Activated B cell treated with CpG ODN at 0.5 μM for 24 hours (primary cell): ENCODE data around the gene TAF6. TPM values are rescaled to one million over a fixed set of nuclear protein-coding genes. Genes with fewer than 3 reads are reported as not detected.
"Not testable (repeated sequence)": the region's sequence is repeated elsewhere in the genome, so short reads cannot be mapped to it uniquely, and the experiment has no call there.

Experiments used
- ATAC-seq: fragments of 200-7000 bp; cut with Tn5 transposase; one replicate; pipeline ENCODE4 v1.10.0; 2021; ENCODE audit warnings: low read depth, mild to moderate bottlenecking, moderate library complexity
- CTCF ChIA-PET: fragments of 350-600 bp; sonication (Branson Sonifier 250); formaldehyde crosslinking; loops from one replicate; lab custom pipeline; 2021; ENCODE audit warnings: antibody characterized with exemption; lab: Charles Lee
- POLR2A ChIA-PET: fragments of 350-600 bp; sonication (Branson Sonifier 250); formaldehyde crosslinking; loops from one replicate; lab custom pipeline; 2021; ENCODE audit warnings: antibody characterized with exemption; lab: Charles Lee
- DNase-seq: peaks from one replicate; pipeline ENCODE4 v3.0.0; 2022
- H3K27ac Mint-ChIP-seq: one replicate; pipeline ENCODE4 v1.8.0; 2020; ENCODE audit warnings: mixed read lengths
- H3K27me3 Mint-ChIP-seq: one replicate; pipeline ENCODE4 v1.8.0; 2021; ENCODE audit warnings: mixed read lengths
- H3K36me3 Mint-ChIP-seq: one replicate; pipeline ENCODE4 v1.8.0; 2021; ENCODE audit warnings: low read depth, mixed read lengths
- H3K4me1 Mint-ChIP-seq: one replicate; pipeline ENCODE4 v1.8.0; 2021; ENCODE audit warnings: mixed read lengths
- H3K4me3 Mint-ChIP-seq: one replicate; pipeline ENCODE4 v1.8.0; 2020; ENCODE audit warnings: mild to moderate bottlenecking, mixed read lengths
- H3K9me3 Mint-ChIP-seq: one replicate; pipeline ENCODE4 v1.8.0; 2020; ENCODE audit warnings: mixed read lengths
- CTCF ChIP-seq: fragments of 200-600 bp; IDR thresholded peaks from one replicate; pipeline ENCODE4 v1.8.0; 2022; ENCODE audit warnings: antibody characterized with exemption, mild to moderate bottlenecking
- intact Hi-C: fragments of 100-400 bp; cut with micrococcal nuclease; formaldehyde crosslinking; loops from one replicate; pipeline ENCODE4 v1.15.1; 2024
- total RNA-seq: library from RNA; stranded (reverse); gene quantifications from 2 replicates; pipeline ENCODE4 v1.2.3, GENCODE V29; 2022

The TAF6 gene
- total RNA-seq, 1 donor from 2014 or later, result 54.9 TPM

GRCh38 chr7:100132126-100132525, 13.0 kb upstream of the TAF6 start:
- no peaks in the 10 kb centered on the region for H3K27me3 Mint-ChIP-seq
- H3K36me3 Mint-ChIP-seq, result no peaks in the 10 kb centered on the region
- peaks cover 16% of the 10 kb centered on the region for H3K4me1 Mint-ChIP-seq
- no peak for ATAC-seq
- no peak overlapping the region for H3K27ac Mint-ChIP-seq
- TF ChIP-seq CTCF, result no peak
- no peak for DNase-seq
- H3K4me3 Mint-ChIP-seq, result no peak overlapping the region
- H3K9me3 Mint-ChIP-seq, result no peaks in the 10 kb centered on the region
- CTCF ChIA-PET, result interaction anchor here (0.7 to 4.6 kb wide), 22 partner anchors 11 to 318 kb away, joined by 3 to 45 read pairs (median 6); partner anchors contain the start of genes AP4M1, GPC2, LAMTOR4 and MCM7
- intact Hi-C loops, result loop anchor here (1.0 kb wide), 5 partner anchors 58 to 318 kb away; no protein-coding TSS in a partner anchor
- POLR2A ChIA-PET, result interaction anchor here (0.6 to 1.8 kb wide), 9 partner anchors 17 to 318 kb away, joined by 3 to 10 read pairs (median 5); partner anchors contain the start of genes LAMTOR4 and PVRIG

- CTCF ChIA-PET, result interaction anchor here (0.6 to 4.6 kb wide), 19 partner anchors 11 to 292 kb away, joined by 3 to 45 read pairs (median 3); partner anchors contain the start of gene LAMTOR4
- no peak overlapping the region for H3K27ac Mint-ChIP-seq
Observed at GRCh38 chr7:100130608-100131453, 11.7 kb upstream of the TAF6 start.

GRCh38 chr7:100130220-100130607, 11.1 kb upstream of the TAF6 start:
- DNase-seq, H3K9me3 Mint-ChIP-seq, ATAC-seq, H3K27me3 Mint-ChIP-seq, intact Hi-C loops, H3K36me3 Mint-ChIP-seq, H3K4me3 Mint-ChIP-seq, H3K27ac Mint-ChIP-seq: not testable (repeated sequence)
- H3K4me1 Mint-ChIP-seq, result peaks cover 33% of the 10 kb centered on the region
- POLR2A ChIA-PET, result interaction anchor here (0.7 to 3.7 kb wide), 3 partner anchors 29 to 299 kb away, joined by 4 to 15 read pairs (median 7); partner anchors contain the start of genes AP4M1 and MCM7
- CTCF ChIA-PET, result interaction anchor here (0.8 to 4.6 kb wide), 8 partner anchors 17 to 277 kb away, joined by 3 to 45 read pairs (median 4); partner anchors contain the start of gene LAMTOR4

More at GRCh38 chr7:100130608-100131453, 11.7 kb upstream of the TAF6 start:
- Mint-ChIP-seq H3K4me1 (peaks cover 29% of the 10 kb centered on the region), H3K36me3 (peaks cover 8% of the 10 kb centered on the region), H3K9me3 (no peaks in the 10 kb centered on the region), H3K27me3 (no peaks in the 10 kb centered on the region), H3K4me3 (no peak overlapping the region)
- ATAC-seq (no peak), DNase-seq (peak; percentile 75)
- POLR2A ChIA-PET, result interaction anchor here (0.7 to 3.7 kb wide), 4 partner anchors 29 to 81 kb away, joined by 4 to 15 read pairs (median 4); partner anchors contain the start of genes AP4M1, MCM7 and ZSCAN21
- TF ChIP-seq CTCF, result peak; percentile 95
- intact Hi-C loops, result loop anchor here (1.0 kb wide), 5 partner anchors 17 to 218 kb away; partner anchors contain the start of genes LAMTOR4 and ZNF3

- H3K4me3 Mint-ChIP-seq, result peak overlapping the region; percentile 100
- no peak overlapping the region for H3K27ac Mint-ChIP-seq
- DNase-seq, result no peak
- H3K36me3 Mint-ChIP-seq, result peaks cover 10% of the 10 kb centered on the region
- POLR2A ChIA-PET, result interaction anchor here (0.6 to 3.7 kb wide), 9 partner anchors 11 to 148 kb away, joined by 3 to 15 read pairs (median 3); partner anchors contain the start of genes AP4M1, COPS6, LAMTOR4 and MCM7
- TF ChIP-seq CTCF, result no peak
- H3K27me3 Mint-ChIP-seq, result no peaks in the 10 kb centered on the region
- H3K9me3 Mint-ChIP-seq, result no peaks in the 10 kb centered on the region
- H3K4me1 Mint-ChIP-seq, result peaks cover 44% of the 10 kb centered on the region
- ATAC-seq, result no peak
- intact Hi-C loops, result no loop called here
- CTCF ChIA-PET, result interaction anchor here (0.6 to 4.6 kb wide), 10 partner anchors 10 to 279 kb away, joined by 3 to 45 read pairs (median 3); partner anchors contain the start of genes AP4M1, AZGP1 and MCM7
Observed at GRCh38 chr7:100128637-100128963, 9.4 kb upstream of the TAF6 start.

- ATAC-seq (no peak), DNase-seq (no peak)
- Mint-ChIP-seq H3K36me3 (peaks cover 10% of the 10 kb centered on the region), H3K4me3 (peak overlapping the region; percentile 100), H3K27me3 (no peaks in the 10 kb centered on the region), H3K9me3 (no peaks in the 10 kb centered on the region), H3K27ac (peak overlapping the region; percentile 63), H3K4me1 (peaks cover 44% of the 10 kb centered on the region)
- no peak for TF ChIP-seq CTCF
- ChIA-PET POLR2A (interaction anchor here (0.6 to 3.7 kb wide), 9 partner anchors 12 to 149 kb away, joined by 3 to 15 read pairs (median 3); partner anchors contain the start of genes AP4M1, COPS6, LAMTOR4 and MCM7), CTCF (interaction anchor here (0.7 to 1.4 kb wide), 5 partner anchors 27 to 215 kb away, joined by 3 to 6 read pairs (median 3); partner anchors contain the start of genes AP4M1, AZGP1 and MCM7)
- intact Hi-C loops, result loop anchor here (1.0 to 2.0 kb wide), 10 partner anchors 9 to 308 kb away; partner anchors contain the start of genes CNPY4, GPC2, LAMTOR4 and MEPCE
Observed at GRCh38 chr7:100127866-100128636, 8.9 kb upstream of the TAF6 start.
